Upper lobe of right lung (tissue), 1 donor: ENCODE data around the gene PRKD3. TPM values are rescaled to one million over a fixed set of nuclear protein-coding genes. Genes with fewer than 3 reads are reported as not detected.

Experiments used
- ATAC-seq: fragments of 200-7000 bp; cut with Tn5 transposase; one replicate; pipeline ENCODE4 v1.9.1; 2020; ENCODE audit warnings: mild to moderate bottlenecking, moderate library complexity
- DNase-seq: peaks from one replicate; pipeline ENCODE4 v3.0.0-alpha.2; 2020
- H3K27ac ChIP-seq: fragments of 200-600 bp; one replicate; pipeline ENCODE4 v1.8.0; 2022
- H3K27me3 ChIP-seq: fragments of 200-600 bp; one replicate; pipeline ENCODE4 v1.8.0; 2022; ENCODE audit warnings: mild to moderate bottlenecking
- H3K36me3 ChIP-seq: fragments of 200-600 bp; one replicate; pipeline ENCODE4 v1.8.0; 2022
- H3K4me1 ChIP-seq: fragments of 200-600 bp; one replicate; pipeline ENCODE4 v1.8.0; 2022
- H3K4me3 ChIP-seq: fragments of 200-600 bp; one replicate; pipeline ENCODE4 v1.8.0; 2022; ENCODE audit warnings: mild to moderate bottlenecking
- H3K9me3 ChIP-seq: fragments of 200-600 bp; one replicate; pipeline ENCODE4 v1.8.0; 2022
- CTCF ChIP-seq: fragments of 200-600 bp; IDR thresholded peaks from one replicate; pipeline ENCODE4 v1.8.0; 2022; ENCODE audit warnings: antibody characterized with exemption
- intact Hi-C: fragments of 100-400 bp; cut with DNase I; formaldehyde crosslinking; loops from one replicate; pipeline ENCODE4 v1.11.0; 2022
- total RNA-seq: library from RNA; stranded (reverse); fragmentation: NEBNext Ultra II Directional; extraction: Animal tissue kit (Norgen Biotek cat#: 25700); gene quantifications from one replicate; pipeline ENCODE4 v1.2.1, GENCODE V29; 2021
- donor health status: DM: no; HTN: yes; CAD: no; lungs with severe emphysema.

Gene PRKD3
- total RNA-seq, 1 donor from 2014 or later: 43.6 TPM

DNA sequence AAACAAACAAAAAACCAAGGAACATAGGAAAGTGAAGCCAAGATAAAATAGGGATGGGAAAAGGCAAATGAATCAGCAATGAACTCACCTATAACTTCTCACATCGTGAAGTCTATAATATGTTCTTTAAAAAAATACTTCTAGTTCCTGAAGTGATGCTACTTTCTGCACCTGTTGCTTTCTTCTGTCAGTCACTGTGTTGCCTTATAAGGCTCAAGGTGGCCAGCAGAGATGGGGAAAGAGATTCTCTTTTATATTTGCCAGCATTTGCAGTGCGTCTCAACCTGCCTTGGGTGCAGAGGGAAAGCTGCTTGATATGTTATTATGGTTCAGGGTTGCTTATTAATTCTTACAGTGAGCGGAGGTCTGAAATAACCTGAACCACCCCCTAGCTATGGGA, 33.8 kb upstream of the PRKD3 start:
- no peaks in the 10 kb centered on the region for H3K4me1 ChIP-seq
- no peak for ATAC-seq
- intact Hi-C loops: no loop called here
- no peaks in the 10 kb centered on the region for H3K27me3 ChIP-seq
- H3K4me3 ChIP-seq: no peak overlapping the region
- H3K9me3 ChIP-seq: no peaks in the 10 kb centered on the region
- no peak for TF ChIP-seq CTCF
- H3K36me3 ChIP-seq: no peaks in the 10 kb centered on the region
- no peak overlapping the region for H3K27ac ChIP-seq
- DNase-seq: no peak

- H3K36me3 ChIP-seq: no peaks in the 10 kb centered on the region
Measured at GRCh38 chr2:37357530-37357929, 32.9 kb upstream of the PRKD3 start.

DNA sequence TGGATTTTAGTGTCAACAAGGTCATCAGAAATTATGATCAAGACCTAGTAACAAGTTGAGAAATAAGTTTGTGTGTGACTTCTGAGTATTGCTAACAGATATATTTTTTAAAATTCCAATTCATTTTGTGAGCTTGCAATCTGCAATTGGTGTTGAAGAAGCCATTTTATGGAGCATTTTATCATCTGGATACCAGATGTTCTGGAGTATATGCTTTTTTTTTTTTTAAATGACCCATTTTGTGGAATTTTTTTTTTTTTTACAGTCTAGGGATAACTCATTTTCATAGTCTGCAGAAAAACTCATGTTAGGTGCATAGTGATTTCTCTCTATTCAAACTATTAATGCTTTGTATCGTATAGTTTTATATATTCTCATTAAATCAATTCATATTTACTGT, 32.4 kb upstream of the PRKD3 start:
- no peaks in the 10 kb centered on the region for H3K27me3 ChIP-seq
- no peaks in the 10 kb centered on the region for H3K36me3 ChIP-seq
- no peak overlapping the region for H3K4me3 ChIP-seq
- ATAC-seq (no peak), DNase-seq (no peak)
- no peaks in the 10 kb centered on the region for H3K9me3 ChIP-seq
- no peak overlapping the region for H3K27ac ChIP-seq
- intact Hi-C loops: no loop called here
- TF ChIP-seq CTCF: no peak
- no peaks in the 10 kb centered on the region for H3K4me1 ChIP-seq

More at GRCh38 chr2:37357530-37357929, 32.9 kb upstream of the PRKD3 start:
- Histone ChIP-seq H3K4me1 (no peaks in the 10 kb centered on the region), H3K27me3 (no peaks in the 10 kb centered on the region), H3K4me3 (no peak overlapping the region), H3K27ac (no peak overlapping the region), H3K9me3 (no peaks in the 10 kb centered on the region)
- intact Hi-C loops: no loop called here
- DNase-seq (no peak), ATAC-seq (no peak)
- TF ChIP-seq CTCF: no peak

- Histone ChIP-seq H3K27ac (no peak overlapping the region), H3K27me3 (no peaks in the 10 kb centered on the region), H3K4me1 (no peaks in the 10 kb centered on the region), H3K36me3 (no peaks in the 10 kb centered on the region), H3K4me3 (no peak overlapping the region), H3K9me3 (no peaks in the 10 kb centered on the region)
- TF ChIP-seq CTCF: no peak
- intact Hi-C loops: no loop called here
- no peak for DNase-seq
- ATAC-seq: no peak
Measured at GRCh38 chr2:37356299-37356698, 31.7 kb upstream of the PRKD3 start.

DNA sequence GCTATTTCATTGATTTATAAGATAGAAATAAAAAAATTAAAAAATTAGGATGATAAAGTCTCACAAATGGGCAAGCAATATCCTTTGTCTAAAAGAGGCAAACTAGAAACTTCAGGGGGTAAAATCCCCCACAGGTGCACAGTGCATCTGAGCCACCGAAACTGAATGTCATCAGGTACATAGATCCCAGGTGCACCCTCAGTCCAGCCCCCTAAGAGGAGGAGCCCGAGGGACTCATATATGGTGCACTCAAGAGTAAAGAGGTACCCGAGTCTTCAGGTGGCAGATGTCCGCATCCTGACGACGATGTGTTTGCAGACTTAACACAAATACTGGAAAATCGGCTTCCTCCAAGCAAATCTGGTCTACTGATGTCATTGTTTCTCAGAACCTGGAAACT, 31.1 kb upstream of the PRKD3 start:
- TF ChIP-seq CTCF: no peak
- intact Hi-C loops: no loop called here
- Histone ChIP-seq H3K27me3 (no peaks in the 10 kb centered on the region), H3K27ac (no peak overlapping the region), H3K36me3 (no peaks in the 10 kb centered on the region), H3K9me3 (no peaks in the 10 kb centered on the region), H3K4me3 (no peak overlapping the region), H3K4me1 (no peaks in the 10 kb centered on the region)
- DNase-seq: no peak
- ATAC-seq: no peak

DNA sequence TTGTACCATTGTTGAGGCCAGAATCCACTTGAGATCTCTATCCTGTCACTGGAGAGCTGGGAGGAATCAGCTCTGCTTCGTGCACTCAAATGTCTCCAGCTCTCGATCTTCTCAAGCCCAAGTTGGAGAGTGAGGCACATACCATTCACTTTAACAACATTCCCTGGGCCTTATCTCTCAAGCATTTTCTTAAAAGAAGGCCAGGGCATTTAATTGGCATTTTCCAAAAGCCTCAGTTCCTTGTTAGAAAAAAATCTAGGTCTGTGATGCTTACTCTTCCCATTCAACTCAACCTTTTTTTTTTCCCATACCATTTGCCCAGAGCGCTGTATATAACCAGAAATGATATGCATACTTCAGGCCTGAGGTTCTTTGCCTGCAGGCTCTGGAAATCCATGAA, 29.9 kb upstream of the PRKD3 start:
- no peaks in the 10 kb centered on the region for H3K4me1 ChIP-seq
- no peak for ATAC-seq
- no peak for TF ChIP-seq CTCF
- intact Hi-C loops: no loop called here
- no peaks in the 10 kb centered on the region for H3K27me3 ChIP-seq
- no peaks in the 10 kb centered on the region for H3K36me3 ChIP-seq
- no peak for DNase-seq
- H3K9me3 ChIP-seq: no peaks in the 10 kb centered on the region
- no peak overlapping the region for H3K27ac ChIP-seq
- H3K4me3 ChIP-seq: no peak overlapping the region
